GM13976 (cell line): Measurements from ENCODE around the gene ANXA10.
"Not testable (repeated sequence)": the region's sequence is repeated elsewhere in the genome, so short reads cannot be mapped to it uniquely, and the experiment has no call there.

ENCODE experiments used
- DNase-seq: peaks from one replicate; pipeline ENCODE4 v3.0.0; 2012; ENCODE audit warnings: low spot score
- in situ Hi-C: fragments of 300-500 bp; cut with MboI; formaldehyde crosslinking; loops from one replicate; pipeline ENCODE4 v1.12.0; 2022; ENCODE audit warnings: low sequenced_read_pairs, mixed read lengths, inconsistent platforms; ENCODE audit not compliant: unreplicated experiment
- TF ChIP-seq, protein P1 (sequence below): IDR thresholded peaks from 2 replicates; pipeline ENCODE4 v1.5.1; 2012; ENCODE audit warnings: borderline replicate concordance, mild to moderate bottlenecking; ENCODE audit not compliant: insufficient read depth; ENCODE audit errors: extremely low read depth, missing control alignments, control extremely low read depth

The ANXA10 gene

DNA sequence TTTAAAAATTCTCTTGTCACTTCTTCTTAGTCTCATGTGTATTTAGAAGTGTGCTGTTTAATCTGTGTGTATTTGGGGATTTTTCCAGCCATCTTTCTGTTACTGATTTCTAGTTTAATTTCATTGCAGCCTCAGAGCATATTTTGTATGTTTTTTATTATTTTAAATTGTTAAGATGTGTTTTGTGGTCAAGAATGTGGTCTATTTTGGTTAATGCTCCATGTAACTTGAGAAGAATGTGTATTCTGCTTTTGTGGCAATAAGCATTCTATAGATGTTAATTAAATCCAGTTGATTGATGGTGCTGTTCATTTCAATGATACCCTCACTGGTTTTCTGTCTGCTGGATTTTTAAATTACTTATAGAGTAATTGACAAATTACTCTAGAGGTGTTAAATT is 38.9 kb downstream of the ANXA10 start:
- DNase-seq: no peak
- in situ Hi-C loops: no loop called here
- TF ChIP-seq, protein P1, sequence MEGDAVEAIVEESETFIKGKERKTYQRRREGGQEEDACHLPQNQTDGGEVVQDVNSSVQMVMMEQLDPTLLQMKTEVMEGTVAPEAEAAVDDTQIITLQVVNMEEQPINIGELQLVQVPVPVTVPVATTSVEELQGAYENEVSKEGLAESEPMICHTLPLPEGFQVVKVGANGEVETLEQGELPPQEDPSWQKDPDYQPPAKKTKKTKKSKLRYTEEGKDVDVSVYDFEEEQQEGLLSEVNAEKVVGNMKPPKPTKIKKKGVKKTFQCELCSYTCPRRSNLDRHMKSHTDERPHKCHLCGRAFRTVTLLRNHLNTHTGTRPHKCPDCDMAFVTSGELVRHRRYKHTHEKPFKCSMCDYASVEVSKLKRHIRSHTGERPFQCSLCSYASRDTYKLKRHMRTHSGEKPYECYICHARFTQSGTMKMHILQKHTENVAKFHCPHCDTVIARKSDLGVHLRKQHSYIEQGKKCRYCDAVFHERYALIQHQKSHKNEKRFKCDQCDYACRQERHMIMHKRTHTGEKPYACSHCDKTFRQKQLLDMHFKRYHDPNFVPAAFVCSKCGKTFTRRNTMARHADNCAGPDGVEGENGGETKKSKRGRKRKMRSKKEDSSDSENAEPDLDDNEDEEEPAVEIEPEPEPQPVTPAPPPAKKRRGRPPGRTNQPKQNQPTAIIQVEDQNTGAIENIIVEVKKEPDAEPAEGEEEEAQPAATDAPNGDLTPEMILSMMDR: no peak

DNA sequence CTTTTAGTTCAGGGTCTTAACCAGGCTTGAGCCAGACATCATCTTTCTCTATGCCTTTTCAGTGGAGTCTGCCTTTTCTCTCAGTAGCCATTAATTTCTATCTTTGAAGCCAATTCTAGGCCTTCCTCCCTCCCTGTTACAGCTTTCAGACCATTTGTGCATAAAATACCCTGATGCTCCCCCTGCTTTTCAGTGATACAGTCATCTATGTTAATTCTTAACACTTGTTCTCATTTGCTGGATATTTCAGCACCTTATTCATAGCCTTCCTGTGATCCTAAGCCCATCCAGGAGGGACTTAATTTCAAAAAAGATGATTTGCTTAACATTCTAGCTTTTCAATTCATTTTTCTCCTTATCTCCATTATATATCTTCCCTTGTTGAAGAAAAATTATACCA is 42.3 kb downstream of the ANXA10 start:
- no peak for DNase-seq
- TF ChIP-seq, protein P1: no peak
- in situ Hi-C loops: no loop called here

DNA sequence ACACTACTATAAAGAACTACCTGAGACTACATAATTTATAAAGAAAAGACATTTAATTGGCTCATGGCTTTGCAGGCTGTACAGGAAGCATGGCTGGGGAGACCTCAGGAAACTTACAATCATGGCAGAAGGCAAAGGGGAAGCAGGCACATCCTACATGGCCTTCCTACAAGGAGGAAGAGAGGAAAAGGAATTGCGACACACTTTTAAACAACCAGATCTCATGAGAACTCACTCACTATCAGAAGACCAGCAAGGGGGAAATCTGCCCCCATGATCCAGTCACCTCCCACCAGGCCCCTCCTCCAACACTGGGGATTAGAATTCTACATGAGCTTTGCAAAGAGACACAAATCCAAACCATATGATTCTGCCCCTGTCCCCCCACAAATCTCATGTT is 43.5 kb downstream of the ANXA10 start:
- DNase-seq, in situ Hi-C loops: not testable (repeated sequence)

DNA sequence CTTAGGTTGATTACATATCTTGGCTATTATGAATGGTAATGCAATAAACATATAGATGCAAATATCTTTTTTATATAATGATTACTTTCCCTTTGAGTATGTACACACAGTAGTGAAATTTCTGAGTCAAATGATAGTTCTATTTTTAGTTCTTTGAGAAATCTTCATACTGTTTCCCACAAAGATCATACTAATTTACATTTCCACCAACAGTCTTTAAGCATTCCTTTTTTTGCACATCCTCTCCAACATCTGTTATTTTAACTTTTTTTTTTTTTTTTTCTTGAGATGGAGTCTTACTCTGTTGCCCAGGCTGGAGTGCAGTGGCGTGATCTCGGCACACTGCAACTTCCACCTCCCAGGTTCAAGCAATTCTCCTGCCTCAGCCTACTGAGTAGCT is 45.4 kb downstream of the ANXA10 start:
- DNase-seq, in situ Hi-C loops: not testable (repeated sequence)

DNA sequence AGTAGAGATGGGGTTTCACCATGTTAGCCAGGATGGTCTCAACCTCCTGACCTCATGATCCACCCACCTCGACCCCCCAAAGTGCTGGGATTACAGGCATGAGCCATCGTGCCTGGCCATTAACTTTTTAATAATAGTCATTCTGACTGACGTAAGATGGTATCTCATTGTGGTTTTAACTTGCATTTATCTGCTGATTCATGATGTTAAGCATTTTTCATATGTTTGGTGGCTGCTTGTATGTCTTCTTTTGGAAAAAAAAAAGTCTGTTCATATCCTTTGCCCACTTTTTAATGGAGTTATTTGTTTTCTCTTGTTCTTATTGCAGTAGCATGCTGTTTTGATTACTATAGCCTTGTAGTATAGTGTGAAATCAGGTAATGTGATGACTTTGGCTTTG is 45.8 kb downstream of the ANXA10 start:
- TF ChIP-seq, protein P1: no peak
- in situ Hi-C loops: no loop called here
- DNase-seq: no peak

DNA sequence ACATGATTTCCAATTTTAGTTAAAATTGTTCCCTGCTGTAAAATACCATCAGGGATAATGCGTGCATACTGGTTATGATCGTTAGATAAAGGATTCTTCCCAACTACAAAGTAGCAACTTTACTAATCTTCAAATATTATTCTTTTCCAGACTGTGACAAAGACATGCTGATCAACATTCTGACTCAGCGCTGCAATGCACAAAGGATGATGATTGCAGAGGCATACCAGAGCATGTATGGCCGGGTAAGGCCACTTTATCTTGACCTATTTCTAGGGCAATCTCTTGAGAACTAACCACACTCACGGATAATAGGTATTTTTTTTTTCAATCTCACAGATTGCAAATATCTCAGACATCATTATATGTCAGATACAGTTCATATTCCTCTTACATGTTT is 47.0 kb downstream of the ANXA10 start:
- TF ChIP-seq, protein P1: no peak
- no peak for DNase-seq
- in situ Hi-C loops: no loop called here

DNA sequence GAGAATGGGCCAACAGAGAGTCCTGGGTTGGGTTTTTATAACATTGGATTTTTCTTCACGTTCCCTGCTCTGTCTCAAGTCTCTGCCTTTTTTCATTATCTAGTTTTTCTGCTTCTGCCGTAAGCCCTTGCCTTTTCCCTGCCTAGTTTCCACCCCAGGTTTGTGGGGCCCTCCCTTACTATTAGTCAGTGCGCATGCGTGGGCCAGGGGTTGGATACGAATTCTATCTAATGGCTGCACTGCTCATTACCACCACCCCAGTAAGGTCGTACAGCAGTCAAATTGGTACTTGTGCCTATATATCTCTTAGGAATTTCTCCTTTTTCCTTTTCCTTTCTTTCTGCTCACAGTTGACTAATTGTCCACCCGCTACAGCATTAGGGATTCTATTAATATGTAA is 49.4 kb downstream of the ANXA10 start:
- TF ChIP-seq, protein P1: no peak
- in situ Hi-C loops: no loop called here
- no peak for DNase-seq

DNA sequence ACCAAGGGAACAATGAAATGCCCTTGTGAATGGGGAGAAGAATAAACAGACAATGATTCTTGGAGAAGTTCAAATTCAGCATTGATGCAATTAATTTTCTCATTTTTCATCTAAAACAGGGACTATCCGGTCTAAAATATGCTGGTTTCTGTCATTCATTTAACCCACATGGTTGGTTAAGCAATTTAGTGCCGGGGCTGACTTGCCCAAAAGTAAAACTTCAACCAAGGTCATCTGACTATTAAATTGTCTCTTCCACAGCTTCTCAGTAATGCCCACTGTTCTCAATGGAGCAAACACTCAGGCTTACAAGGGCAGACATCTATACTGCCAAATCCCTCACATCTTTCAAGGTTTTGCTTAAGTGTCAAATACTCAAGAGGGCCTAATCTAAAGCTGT is 51.3 kb downstream of the ANXA10 start:
- in situ Hi-C loops: no loop called here
- TF ChIP-seq, protein P1: no peak
- DNase-seq: no peak
